SU-DHL-6 (cell line): ENCODE results near the gene COL4A3.

Experiments
- CTCF ChIP-seq: fragments of 200-600 bp; sonication (generic); IDR thresholded peaks from one replicate; pipeline ENCODE4 v1.5.1; 2017; ENCODE audit warnings: antibody characterized with exemption, mild to moderate bottlenecking, low read length, moderate library complexity; ENCODE audit not compliant: insufficient read depth, poor library complexity, severe bottlenecking
- EZH2phosphoT487 ChIP-seq: fragments of 200-600 bp; sonication (generic), shearing (Covaris generic); conservative IDR thresholded peaks from 2 replicates; pipeline ENCODE4 v1.6.1; 2018; ENCODE audit warnings: mild to moderate bottlenecking, antibody characterized with exemption, low read length, moderate library complexity, mixed read lengths

GRCh38 chr2:227292314-227292713 is 127.9 kb downstream of the COL4A3 start:
- TF ChIP-seq CTCF (no peak), EZH2phosphoT487 (no peak)
